Suprapubic skin (tissue), 4 donors: ENCODE measurements around the gene CAPS.

Experiments used
- CTCF ChIP-seq, 2 donors: fragments of 200-600 bp in 1 of 2; fragments of 450-650 bp in 1 of 2; sonication (generic) in 1 of 2; IDR thresholded peaks; one replicate each; pipeline ENCODE4 v1.5.1; 2016 to 2019; ENCODE audit warnings: antibody characterized with exemption in 2 of 2, mild to moderate bottlenecking in 1 of 2, moderate library complexity in 1 of 2
- EP300 ChIP-seq: sonication (generic); formaldehyde crosslinking; IDR thresholded peaks from one replicate; pipeline ENCODE4 v1.6.1; 2017; ENCODE audit warnings: antibody characterized with exemption
- POLR2A ChIP-seq, 2 donors: fragments of 450-650 bp; IDR thresholded peaks; one replicate each; pipeline ENCODE4 v1.6.1; 2017; ENCODE audit warnings: antibody characterized with exemption in 2 of 2, mild to moderate bottlenecking in 2 of 2, moderate library complexity in 2 of 2
- POLR2AphosphoS5 ChIP-seq, 3 donors: sonication (generic); formaldehyde crosslinking; IDR thresholded peaks; one replicate each; pipeline ENCODE4 v1.6.1; 2017; ENCODE audit warnings: antibody characterized with exemption in 3 of 3

DNA sequence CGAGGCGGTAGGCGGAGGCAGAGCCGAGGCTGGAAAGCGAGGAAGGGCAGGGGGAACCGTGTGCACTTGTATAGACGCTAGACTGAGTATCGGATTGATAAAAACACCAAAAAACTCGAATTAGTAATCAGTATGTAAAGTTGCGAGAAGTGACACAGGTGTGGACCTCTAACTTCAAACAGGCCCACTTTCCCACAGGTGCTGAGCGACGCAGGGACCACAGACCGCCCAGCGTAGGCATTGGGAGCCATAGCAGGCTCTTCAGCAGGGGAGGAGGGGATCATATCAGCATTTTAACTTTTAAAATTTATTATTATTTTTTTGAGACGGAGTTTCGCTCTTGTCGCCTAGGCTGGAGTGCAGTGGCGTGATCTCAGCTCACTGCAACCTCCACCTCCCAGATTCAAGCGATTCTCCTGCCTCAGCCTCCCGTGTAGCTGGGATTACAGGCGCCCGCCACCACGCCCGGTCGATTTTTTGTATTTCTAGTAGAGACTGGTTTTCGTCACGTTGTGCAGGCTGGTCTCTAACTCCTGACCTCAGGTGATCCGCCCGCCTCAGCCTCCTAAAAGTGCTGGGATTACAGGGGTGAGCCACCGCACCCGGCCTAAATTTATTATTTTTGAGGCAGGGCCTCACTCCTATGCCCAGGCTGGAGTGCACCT is 8.8 kb upstream of the CAPS start:
- TF ChIP-seq CTCF (IDR thresholded peaks at IDR 0.05) (no peak), POLR2A (IDR thresholded peaks at IDR 0.05) (no peak), POLR2AphosphoS5 (IDR thresholded peaks at IDR 0.05) (no peak), EP300 (no peak)
